HG03159 (cell line): ENCODE results near the gene TRAPPC2L.

Experiments
- ATAC-seq: cut with Tn5 transposase; IDR thresholded peaks from one replicate; pipeline ENCODE4 v1.9.1; 2021; ENCODE audit warnings: mild to moderate bottlenecking, moderate library complexity; ENCODE audit not compliant: unreplicated experiment

Gene TRAPPC2L

DNA sequence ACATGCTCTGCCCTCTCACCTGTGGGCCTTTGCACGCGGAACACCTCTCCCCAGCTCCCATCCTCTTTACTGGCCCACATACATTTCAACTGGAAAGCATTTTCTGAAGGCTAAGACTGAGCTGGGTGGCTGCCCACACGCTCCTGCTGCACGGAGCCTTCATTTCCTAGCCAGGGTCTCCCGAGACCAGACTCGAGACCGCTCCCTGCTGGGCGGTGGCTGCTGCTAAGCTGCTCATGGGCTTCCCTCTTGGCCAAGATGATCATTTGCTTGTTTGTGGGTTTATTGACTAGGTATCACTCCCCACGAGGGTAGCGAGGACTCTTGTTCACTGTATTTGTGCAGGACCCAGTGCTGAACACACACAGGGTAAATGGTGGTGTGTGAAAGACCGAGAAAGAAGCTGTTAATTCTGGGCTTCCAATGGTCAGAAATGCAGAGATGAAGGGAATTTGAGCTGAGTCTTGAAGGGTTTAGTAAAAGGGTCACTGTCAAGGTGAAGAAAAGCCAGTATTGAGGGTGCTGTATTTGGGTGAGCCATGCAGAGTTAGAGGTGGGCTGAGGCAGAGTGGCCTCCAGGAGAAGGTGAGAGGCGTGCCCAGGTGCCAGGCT is 907 bp downstream of the TRAPPC2L start:
- ATAC-seq = no peak

DNA sequence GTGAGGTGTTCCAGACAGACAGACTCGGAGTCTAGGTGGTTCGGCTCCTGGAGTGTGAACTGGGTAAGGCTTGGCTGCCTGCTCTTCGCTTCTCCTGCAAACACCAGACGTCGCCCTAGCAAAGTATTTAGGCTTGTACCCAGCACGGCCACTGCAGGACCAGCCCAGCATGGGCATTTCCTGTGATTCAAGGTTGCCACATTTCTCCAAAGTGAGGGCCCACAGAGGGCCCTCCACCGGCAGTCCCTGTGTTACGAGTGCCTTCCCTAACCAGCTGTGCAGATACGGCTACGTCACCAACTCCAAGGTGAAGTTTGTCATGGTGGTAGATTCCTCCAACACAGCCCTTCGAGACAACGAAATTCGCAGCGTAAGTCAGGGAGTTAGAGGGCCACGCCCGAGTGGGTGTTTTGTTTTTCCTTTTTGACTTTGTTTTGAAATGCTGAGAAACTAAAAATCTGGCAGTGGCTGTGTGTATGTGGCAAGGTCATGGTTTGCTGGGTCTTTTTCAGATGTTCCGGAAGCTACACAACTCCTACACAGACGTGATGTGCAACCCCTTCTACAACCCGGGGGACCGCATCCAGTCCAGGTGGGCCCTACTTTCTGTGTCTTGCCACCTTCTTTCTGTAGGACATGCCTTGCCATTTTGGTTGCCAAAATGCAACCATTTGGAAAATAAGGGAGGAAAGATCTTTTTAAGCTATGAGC is 2.6 kb downstream of the TRAPPC2L start:
- ATAC-seq = no peak

DNA sequence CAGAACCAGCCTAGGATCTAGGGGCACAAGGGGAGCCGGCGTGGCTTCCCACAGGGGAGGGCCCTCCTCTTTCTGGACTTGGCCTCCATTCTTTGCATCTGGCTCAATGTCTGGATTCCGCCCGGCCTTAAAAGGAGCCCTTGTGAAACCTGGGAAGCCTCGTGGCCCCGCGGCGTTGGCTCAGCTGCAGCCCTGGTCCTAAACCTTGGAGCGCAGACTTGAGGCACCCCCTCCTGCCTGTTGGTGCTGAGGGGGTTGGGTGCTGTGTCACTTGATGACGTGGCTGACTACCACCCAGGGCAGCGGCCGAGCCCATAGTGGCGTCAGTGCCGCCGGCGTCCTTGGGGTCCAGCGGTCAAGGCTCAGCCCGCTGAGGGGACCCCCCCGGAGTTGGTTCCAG is 4.4 kb downstream of the TRAPPC2L start:
- no peak for ATAC-seq

DNA sequence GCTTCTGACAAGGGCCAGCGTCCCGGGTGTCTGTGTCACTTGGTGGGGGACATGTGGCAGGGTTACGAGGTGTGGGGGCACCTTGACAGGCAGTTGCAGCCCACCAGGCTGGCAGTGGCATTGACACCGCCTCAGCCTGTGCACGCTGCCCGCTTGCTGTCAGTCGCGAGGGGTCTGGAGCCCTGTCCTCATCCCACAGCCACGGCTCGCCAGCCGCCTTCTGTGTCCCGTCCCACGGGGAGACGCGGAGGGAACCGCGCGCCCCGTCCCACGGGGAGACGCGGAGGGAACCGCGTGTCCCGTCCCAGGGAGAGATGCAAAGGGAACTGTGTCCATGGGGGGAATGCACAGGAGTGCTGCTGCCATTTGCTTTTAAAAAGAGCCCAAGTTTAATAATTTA is 6.0 kb downstream of the TRAPPC2L start:
- no peak for ATAC-seq

DNA sequence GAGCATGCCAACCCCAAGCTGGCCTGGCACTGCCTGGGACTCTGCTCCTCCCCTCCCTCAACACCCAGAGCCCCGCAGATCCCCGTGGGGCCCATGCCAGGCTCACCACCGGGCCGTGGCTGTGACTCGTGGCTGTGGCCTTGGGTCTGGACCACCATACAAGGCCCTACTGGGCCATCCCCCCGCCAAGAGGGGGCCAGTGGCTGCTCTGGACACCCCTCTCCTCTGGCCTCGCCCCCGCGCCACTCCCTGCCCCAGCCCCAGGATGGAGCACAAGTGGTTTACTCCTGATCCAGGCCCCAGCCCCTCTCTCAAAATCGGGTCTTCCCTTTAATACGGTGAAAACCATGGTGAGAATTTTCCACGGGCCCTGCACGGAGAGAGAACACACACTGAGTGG is 6.5 kb downstream of the TRAPPC2L start:
- ATAC-seq = no peak

DNA sequence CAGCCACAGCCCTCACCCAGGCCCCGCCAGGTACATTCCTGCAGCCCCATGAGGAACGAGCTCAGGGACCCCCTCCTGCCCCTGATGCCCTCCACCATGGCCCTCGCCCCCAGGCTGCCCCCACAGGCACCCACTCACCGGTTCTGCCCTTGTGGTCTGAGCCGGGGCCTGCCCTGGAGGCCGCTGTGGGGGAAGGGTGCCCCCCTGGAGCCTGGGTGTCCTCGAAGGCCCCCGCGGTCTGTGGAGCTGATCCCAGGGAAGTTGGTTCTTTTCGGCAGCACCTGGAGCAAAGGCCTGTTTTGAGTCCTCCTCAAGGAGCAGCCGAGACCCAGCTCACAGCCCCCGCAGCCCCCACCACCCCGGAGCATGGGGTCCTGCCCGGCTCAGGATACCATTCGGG is 7.2 kb downstream of the TRAPPC2L start:
- ATAC-seq = no peak

DNA sequence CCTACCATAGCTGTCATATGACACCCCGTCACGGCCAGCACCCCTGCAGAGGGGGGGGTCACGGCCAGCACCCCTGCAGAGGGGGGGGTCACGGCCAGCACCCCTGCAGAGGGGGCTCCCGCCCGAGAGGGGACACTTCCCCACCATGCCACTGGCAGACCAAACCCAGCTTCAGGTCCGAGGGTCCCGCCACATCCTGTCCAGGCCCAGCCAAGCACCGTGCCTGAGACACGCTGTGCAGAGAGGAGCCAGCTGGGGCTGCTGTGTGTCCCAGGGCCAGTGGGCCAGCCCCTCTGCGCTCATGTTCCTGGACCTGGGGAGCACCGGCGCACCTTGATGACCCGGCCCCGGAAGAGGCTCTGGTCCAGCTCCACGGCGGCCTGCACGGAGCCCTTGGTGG is 7.6 kb downstream of the TRAPPC2L start:
- ATAC-seq = no peak

DNA sequence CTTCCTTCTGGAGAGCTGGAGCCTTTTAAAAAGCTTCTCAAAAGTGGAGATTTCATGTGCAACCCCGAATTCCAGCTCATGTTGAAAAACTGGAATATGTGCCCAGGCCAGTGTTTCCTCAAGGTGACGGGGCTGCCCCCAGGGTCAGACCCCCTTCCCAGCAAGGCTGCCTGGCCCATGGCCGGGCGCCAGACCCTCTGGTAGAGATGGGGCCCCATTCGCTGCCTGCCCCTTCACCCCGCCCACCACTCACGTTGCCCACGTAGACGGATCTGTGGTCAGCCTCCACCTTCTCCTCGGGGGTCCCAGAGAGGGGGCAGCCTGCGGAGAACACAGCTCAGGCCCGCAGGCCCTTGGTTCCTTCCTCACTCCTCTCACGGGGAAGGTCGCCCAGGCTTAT is 8.4 kb downstream of the TRAPPC2L start:
- ATAC-seq = no peak

DNA sequence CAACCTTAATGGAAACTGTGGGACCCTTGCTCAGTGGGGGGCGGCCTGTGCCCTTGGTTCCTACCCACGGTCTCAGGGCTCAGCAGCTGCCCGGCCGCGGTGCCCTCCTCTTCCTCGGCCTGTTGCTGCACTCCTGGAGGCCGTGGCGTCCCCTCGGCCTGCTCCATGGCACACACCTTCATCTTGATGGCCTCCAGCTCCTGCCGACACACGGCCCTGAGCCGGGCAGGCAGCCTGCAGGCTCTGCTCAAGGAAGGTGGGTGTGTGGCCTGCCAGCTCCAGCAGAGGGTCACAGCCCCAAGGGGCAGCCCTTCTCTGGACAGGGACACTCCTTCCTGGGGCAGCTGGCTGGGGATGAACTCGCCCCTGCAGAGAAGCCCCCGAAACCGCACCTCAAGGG is 8.8 kb downstream of the TRAPPC2L start:
- ATAC-seq = no peak

DNA sequence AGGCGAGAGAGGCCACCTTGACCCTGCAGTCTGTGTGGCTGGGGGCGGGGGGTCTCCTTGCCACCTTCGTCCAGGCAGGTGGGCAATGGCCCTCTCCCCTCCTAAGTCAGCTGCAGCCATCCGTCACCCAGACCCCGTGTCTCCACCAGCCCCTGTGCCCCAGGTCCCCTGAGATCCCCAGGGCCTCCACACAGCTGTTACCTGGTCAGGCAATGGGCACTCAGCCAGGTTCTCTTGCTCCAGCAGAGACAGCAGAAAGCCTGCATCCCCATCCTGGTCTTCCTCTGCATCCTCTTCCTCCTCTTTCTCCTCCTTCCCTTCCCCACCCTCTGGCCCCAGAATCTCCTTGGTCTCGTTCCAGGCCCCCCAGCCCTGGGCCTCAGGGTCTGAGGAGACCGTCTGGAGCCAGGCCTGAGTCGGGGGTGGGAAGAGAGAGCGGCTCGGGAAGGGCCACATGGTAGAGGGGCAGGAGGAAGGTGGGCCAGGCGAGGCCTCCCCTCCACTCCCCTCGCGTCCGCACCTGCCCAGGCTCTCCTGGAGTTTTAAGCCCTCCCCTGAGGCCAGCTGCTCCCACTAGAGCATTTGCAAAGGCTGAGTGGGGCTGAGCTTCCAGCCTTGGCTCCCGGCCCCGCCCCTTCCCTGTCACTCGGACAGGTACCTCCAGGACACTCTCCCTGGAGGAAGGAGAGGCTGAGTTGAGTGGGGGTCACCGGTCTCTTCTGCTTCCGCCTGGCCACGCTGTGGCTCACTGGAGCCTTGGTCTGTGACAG is 9.4 kb downstream of the TRAPPC2L start, which contains the start of gene PABPN1L:
Gene PABPN1L, minus strand, starts transcription at position 510 of the 770 bp plus-strand sequence. Its CDS starts 54 bp downstream, at position 456.
- no peak for ATAC-seq

DNA sequence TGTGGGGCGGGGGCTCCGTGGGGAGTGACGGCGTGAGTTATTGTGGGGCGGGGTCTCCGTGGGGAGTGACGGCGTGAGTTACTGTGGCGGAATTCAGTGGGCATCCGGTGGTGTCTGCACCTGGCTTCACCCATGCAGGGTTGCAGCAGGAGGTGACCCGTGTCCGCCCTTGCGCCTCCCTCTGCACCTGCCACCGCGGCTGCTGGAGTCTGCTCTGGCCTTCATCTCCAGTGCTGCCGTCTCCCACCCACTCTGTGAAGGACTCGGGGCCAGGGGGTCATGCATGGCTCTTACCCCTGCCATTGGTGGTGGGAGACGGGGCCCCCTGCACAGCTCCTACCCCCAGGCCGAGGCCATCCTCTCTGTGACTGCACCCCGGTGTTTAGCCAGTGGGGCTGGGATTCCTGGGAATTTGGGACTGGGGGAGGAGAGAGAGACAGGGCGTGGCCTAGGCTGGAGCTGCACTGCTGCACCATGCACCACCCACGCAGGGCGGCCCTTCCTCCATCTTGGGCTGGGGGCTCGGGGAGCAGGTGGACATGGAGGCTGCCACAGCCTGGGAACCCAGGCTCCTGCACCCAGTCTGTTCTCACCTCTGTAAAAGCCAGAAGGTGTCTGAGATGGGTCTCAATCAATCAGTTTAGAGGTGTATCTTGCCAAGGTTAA is 10.8 kb downstream of the TRAPPC2L start:
- ATAC-seq = no peak

DNA sequence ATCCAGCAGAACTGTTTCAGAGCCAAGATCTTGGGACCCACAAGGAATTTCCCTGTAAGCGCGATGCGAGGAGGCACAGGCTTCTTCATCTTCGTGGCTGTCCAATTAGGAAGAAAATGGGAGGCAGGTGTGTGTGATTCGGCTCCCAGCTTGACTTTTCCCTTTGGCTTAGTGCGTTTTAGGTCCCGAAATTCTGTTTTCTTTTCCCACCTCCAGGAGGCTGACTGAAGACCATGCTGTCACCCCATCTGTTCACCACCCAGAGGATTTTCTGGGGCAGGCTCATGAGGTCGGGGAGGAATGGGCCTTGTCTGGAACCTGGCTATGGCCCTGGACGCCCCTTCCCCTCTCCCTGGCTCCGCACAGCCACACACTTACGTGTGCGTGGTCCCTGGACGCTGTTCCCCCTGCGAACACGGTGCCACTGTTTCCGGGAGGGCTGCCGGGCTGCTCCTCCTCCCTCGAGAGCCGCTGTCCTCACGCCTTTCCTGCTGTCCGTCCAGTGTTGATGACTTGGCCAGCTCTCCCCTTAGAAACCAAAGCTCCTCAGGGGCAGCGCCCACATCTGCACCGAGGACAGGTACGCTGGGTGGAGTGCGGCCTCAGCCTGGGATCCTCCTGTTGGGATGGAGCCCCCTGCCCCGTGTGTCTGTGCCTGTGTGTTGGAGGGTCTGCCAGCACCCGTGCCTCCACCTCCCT is 12.2 kb downstream of the TRAPPC2L start:
- no peak for ATAC-seq

DNA sequence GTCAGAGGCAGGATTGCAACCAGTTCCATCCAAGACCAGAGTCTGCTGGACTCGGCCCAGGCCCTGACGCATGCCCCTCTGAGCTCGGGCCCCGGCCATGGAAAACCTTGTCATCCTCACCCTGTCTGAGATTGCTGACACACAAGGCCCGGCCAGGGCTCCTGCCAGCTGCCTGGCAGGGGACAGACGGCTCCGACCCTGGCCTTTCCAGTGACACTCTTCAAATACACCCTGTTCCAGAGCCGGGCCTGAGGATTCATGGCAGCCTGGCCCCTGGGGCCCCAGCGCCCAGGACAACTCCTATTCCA is 12.7 kb downstream of the TRAPPC2L start:
- ATAC-seq = no peak

DNA sequence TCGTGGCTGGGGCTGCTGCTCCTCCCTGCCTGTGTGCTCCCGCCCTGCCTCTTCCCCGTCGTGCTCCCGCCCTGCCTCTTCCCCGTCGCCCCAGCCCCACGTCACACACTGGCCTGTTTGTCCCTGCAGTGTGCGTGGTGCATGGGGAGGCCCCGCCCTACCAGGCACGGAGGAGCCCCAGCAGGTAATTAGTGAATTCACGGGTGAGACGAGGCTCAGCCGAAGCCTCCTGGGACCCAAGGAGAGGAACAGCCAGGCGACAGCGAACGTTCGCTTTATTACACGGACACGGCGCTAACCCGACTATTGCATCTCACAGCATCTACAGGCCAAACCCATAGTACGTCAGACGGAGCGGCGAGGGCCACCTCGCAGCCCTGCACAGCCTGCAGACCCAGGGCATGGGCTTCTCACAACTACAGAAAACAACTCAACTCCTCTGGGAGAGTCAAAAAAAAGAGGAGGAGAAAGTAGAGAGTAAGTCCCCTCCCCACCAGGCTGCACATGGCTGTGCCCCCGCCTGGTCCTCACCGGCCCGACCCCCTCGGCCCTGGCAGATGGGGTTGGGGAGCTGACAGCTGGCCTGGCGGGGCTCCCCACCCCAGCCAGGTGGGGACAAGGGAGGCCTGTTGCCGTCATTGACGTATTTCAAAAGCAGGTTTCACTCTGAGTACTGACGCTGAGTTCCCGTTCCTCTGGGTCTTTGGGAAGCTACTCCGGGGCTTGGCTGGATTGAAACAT is 13.9 kb downstream of the TRAPPC2L start:
- ATAC-seq = no peak

DNA sequence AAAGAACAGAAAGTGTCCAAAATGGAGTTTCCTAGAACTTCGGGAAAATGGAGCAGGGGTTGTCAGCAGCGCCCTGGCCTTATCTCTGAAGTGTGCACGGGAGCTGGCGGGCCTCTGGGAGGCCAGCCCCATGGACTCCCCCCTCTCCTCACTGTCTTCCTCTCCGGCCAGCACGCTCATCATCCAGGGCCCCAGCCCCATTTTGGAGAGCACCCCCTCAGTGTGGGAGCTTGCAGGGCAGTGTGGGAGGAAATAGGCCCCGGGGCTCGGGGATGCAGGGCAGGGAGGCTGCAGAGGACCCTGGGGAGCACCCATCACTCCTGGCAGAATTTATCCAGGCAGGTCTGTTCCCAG is 14.4 kb downstream of the TRAPPC2L start:
- no peak for ATAC-seq

DNA sequence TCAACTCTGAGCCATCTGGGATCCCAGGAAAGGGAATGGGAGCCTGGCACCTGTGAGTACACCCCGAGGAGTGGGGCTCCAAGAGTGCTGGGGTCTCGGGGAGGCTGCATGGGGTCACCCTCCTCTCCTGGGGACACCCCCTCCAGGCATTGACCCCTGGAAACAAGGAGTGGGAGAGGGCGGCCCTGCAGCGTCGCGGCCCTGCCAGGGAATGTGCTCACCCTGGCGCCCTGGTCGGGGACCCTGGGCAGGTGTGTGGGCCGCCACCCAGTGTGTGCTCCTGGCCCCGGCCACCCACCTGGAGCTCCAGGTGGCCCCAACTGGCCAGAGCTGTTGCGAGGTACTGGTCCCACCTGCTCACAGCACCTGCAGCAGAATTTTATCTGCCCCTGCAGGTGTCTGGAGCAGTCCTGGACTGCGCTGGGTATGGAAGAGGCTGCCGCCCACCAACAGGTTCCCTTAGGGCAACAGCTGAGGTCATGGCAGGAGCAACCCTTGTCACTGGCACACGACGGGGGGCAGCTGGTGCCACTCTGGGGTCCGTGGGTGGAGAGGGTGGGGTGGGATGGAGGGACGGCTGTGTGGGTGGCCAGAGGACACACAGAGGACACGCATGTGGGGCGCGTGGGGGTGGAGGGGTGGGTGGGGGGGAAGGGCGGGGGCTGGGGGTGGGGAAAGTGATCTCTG is 14.9 kb downstream of the TRAPPC2L start:
- no peak for ATAC-seq

DNA sequence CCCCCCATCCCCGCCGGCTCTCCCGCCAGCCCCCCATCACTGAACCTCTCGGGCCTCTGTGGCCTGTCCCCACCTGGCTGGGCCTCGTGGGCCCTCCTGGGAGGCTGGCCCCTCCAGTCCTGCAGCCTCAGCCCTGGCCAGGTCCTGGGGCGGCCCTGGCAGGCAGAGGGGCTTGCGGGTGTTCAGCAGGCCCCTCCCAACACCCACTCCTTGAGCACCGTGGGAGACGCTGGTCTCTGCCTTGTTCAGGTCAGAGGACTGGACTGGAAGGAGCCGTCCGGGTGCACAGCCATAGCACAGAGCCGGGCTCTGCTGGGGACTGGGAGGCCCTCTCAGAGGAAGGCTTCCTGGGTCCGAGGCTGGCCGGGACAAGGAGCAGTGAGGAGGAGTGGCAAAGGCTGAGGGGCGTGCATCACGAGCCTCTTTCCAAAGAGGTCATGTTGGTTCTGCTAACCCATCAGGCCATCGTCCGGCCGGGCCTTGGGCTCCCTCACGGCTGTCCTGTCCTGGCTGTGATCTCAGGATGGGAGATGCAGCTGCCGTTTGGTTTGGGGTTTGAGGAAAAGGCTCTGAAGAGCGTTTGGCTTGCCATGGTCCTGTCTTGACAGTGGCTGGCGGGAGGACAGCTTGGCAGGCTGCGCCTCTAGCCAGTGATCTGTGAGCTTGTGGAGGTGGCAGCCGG is 15.9 kb downstream of the TRAPPC2L start:
- no peak for ATAC-seq

DNA sequence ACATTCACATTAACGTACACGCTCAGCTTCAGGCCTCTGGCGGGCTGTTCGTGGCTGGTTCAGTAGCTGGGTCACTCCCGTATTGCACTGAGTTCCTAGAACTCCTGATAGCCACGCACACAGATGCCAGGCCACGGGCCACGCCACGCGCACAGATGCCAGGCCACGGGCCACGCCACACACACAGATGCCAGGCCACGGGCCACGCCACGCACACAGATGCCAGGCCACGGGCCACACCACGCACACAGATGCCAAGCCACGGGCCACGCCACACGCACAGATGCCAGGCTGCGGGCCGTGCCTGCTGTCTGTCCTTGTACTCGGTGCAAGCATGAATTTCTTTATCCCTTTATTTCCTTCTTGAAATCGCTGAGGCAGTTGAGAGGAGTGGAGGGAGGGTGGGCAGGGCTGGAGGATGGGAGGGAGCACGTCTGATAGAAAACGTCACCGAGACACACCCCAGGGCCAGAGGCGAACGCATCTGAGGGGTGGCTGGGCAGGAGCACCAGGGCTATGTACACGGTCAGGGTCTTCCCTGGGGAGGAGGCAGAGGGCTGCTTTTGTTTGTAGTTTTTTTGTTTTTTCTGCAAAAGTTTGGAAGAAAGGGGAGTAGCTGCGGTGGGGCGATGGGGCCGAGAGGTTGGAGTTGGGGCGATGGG is 18.1 kb downstream of the TRAPPC2L start:
- ATAC-seq = no peak

DNA sequence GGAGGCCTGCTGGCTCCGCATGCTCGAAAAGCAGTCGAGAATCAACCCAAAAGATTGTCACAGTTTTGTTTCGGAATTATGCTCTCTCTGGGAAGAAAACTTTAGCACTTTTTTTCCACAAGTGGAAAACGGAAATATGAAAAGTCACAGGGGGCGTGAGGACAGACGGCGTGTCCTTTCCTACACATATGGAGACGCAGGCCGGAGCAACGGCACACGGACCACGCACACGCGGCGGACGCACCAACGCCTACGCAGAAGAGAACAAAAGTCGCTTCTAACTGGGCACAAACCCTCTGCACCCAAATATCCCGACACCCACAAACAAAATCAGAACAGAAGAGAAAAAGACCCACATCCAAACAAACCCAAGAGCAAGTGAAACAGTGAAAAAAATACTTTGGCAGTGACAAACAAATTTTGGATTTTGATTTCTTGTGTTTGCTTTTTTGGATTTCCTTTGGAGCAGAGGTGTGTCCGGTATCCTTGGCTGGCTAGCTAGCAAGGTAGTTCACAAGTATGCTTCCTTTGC is 18.8 kb downstream of the TRAPPC2L start:
- ATAC-seq = no peak
